A549 treated with AZD9567 at 1 μM for 4 hours (cell line): ENCODE results near the gene CNTN4. TPM values are rescaled to one million over a fixed set of nuclear protein-coding genes. Genes with fewer than 3 reads are reported as not detected.

ENCODE experiments used
- total RNA-seq: library from RNA; stranded (reverse); fragments of 200-300 nt; extraction: Qiagen RNA extraction; gene quantifications from 5 replicates; pipeline ENCODE4 v1.2.3, GENCODE V29; 2022; ENCODE audit not compliant: insufficient read depth

CNTN4 gene
- not detected in 5 replicates for total RNA-seq

GRCh38 chr3:2098398-2099027 is at the start of gene CNTN4:
TSS of gene CNTN4 (plus strand) at chr3:2098866.

